WTC11 (cell line): Measurements from ENCODE around the gene PTPRO. TPM values are rescaled to one million over a fixed set of nuclear protein-coding genes. Genes with fewer than 3 reads are reported as not detected.

Experiments used
- ATAC-seq: fragments of 200-7000 bp; cut with Tn5 transposase; 2 replicates; pipeline ENCODE4 v1.10.0; 2021; ENCODE audit warnings: mild to moderate bottlenecking, moderate library complexity
- CTCF ChIA-PET: fragments of 300-600 bp; sonication (Branson Sonifier 250); formaldehyde crosslinking; loops from one replicate; lab custom pipeline; 2021; ENCODE audit warnings: antibody characterized with exemption; lab: Charles Lee
- POLR2A ChIA-PET: fragments of 350-600 bp; sonication (Branson Sonifier 250); formaldehyde crosslinking; loops from one replicate; lab custom pipeline; 2021; ENCODE audit warnings: antibody characterized with exemption; lab: Charles Lee
- DNase-seq: peaks from one replicate; pipeline ENCODE4 v3.0.0; 2021; ENCODE audit warnings: low spot score
- H3K27ac Mint-ChIP-seq: 2 replicates; pipeline ENCODE4 v1.8.0; 2021; ENCODE audit warnings: mixed read lengths
- H3K27me3 Mint-ChIP-seq: 2 replicates; pipeline ENCODE4 v1.8.0; 2021; ENCODE audit warnings: low read depth, mild to moderate bottlenecking, moderate library complexity, mixed read lengths
- H3K36me3 Mint-ChIP-seq: 2 replicates; pipeline ENCODE4 v1.8.0; 2021; ENCODE audit warnings: mixed read lengths
- H3K4me1 Mint-ChIP-seq: 2 replicates; pipeline ENCODE4 v1.8.0; 2022; ENCODE audit warnings: mixed read lengths
- H3K4me3 Mint-ChIP-seq: 2 replicates; pipeline ENCODE4 v1.8.0; 2021; ENCODE audit warnings: mild to moderate bottlenecking, moderate library complexity, mixed read lengths
- H3K9me3 Mint-ChIP-seq: 2 replicates; pipeline ENCODE4 v1.8.0; 2021; ENCODE audit warnings: mixed read lengths
- CTCF ChIP-seq: fragments of 200-600 bp; IDR thresholded peaks from 2 replicates; pipeline ENCODE4 v1.8.0; 2022; ENCODE audit warnings: antibody characterized with exemption
- ELF4 ChIP-seq: sonication (generic); formaldehyde crosslinking; IDR thresholded peaks from 2 replicates; pipeline ENCODE4 v1.8.1; 2022; ENCODE audit warnings: low read depth, mild to moderate bottlenecking, moderate library complexity, missing genetic modification reagents
- FOXJ3 ChIP-seq: sonication (generic); formaldehyde crosslinking; IDR thresholded peaks from 2 replicates; pipeline ENCODE4 v1.9.0; 2021; ENCODE audit warnings: missing genetic modification reagents, mild to moderate bottlenecking, borderline replicate concordance
- FOXP1 ChIP-seq: sonication (generic); formaldehyde crosslinking; IDR thresholded peaks from 2 replicates; pipeline ENCODE4 v1.8.0; 2022; ENCODE audit warnings: missing genetic modification reagents, mild to moderate bottlenecking, moderate library complexity, borderline replicate concordance
- NFE2L1 ChIP-seq: sonication (generic); formaldehyde crosslinking; IDR thresholded peaks from 2 replicates; pipeline ENCODE4 v1.8.1; 2023; ENCODE audit warnings: missing genetic modification reagents
- STAT6 ChIP-seq: sonication (generic); formaldehyde crosslinking; conservative IDR thresholded peaks from 2 replicates; pipeline ENCODE4 v1.8.1; 2023; ENCODE audit warnings: mild to moderate bottlenecking, low read depth, missing genetic modification reagents, moderate library complexity
- TCF7 ChIP-seq: sonication (generic); formaldehyde crosslinking; IDR thresholded peaks from 2 replicates; pipeline ENCODE4 v1.8.0; 2022; ENCODE audit warnings: mild to moderate bottlenecking, low read depth, missing genetic modification reagents, moderate library complexity
- ZBTB43 ChIP-seq: sonication (generic); formaldehyde crosslinking; IDR thresholded peaks from 2 replicates; pipeline ENCODE4 v1.8.1; 2023; ENCODE audit warnings: mild to moderate bottlenecking, missing genetic modification reagents
- ZNF138 ChIP-seq: sonication (generic); formaldehyde crosslinking; conservative IDR thresholded peaks from 2 replicates; pipeline ENCODE4 v1.8.1; 2022; ENCODE audit warnings: mild to moderate bottlenecking, moderate library complexity, missing genetic modification reagents
- ZNF263 ChIP-seq: sonication (generic); formaldehyde crosslinking; IDR thresholded peaks from 2 replicates; pipeline ENCODE4 v1.8.1; 2022; ENCODE audit warnings: low read depth, mild to moderate bottlenecking, moderate library complexity, missing genetic modification reagents
- total RNA-seq: library from RNA; stranded (reverse); gene quantifications from 3 replicates; pipeline ENCODE4 v1.2.3, GENCODE V29; 2021
- TF ChIP-seq, protein P1 (sequence below): sonication (generic); formaldehyde crosslinking; IDR thresholded peaks from 2 replicates; pipeline ENCODE4 v1.8.0; 2022; ENCODE audit warnings: mild to moderate bottlenecking, missing genetic modification reagents

The PTPRO gene
- total RNA-seq, 1 experiment from 2014 or later, result 1.1 TPM

DNA sequence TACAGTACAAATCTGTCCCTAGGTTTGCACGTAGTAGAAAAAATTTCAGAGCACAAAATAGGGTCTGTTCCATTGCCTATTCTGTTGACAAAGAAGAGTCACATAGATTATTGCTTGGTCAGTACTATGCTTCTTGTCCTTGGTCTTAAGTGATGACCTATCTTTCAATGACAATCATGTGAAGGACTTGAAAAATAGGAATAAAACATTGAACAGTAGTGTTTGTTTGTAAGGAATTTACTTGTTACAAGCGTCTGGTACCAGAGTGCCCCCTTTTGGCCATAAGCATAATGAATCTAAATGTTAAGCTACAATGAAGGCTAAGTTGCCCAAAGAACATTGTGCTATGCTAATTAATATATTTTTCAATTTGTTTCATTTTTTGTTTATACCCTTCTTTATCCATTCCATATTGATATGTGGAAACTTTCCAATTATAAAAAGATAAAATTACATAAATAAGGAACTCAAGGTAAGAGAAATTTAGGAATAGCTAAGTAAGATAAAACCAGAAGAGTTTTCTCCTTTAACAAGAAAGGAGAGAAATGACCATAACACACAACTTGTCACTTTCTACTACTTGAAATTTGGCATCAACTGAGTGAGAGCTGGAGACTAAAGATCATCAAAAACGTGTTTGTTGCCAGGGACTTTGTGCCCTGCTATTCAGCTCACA, 262.2 kb downstream of the PTPRO start:
- no peak overlapping the region for H3K4me3 Mint-ChIP-seq
- ATAC-seq (peak; percentile 62; the same call in 1 of the 2 replicates), DNase-seq (no peak)
- no peak overlapping the region for H3K27ac Mint-ChIP-seq
- ChIA-PET CTCF (interaction anchor here (0.5 to 5.0 kb wide), 63 partner anchors 9 to 395 kb away, joined by 3 to 85 read pairs (median 4); partner anchors contain the start of genes EPS8 and RERG), POLR2A (interaction anchor here (0.5 to 1.2 kb wide), 2 partner anchors 40 to 205 kb away, joined by 4 to 7 read pairs; partner anchors contain the start of gene EPS8)
- TF ChIP-seq ELF4 (CRISPR knock-in tag) (no peak), NFE2L1 (CRISPR knock-in tag) (no peak), ZBTB43 (CRISPR knock-in tag) (no peak), CTCF (0 out of 2 replicates have a peak, but pooled peaks have one; percentile 18), TCF7 (CRISPR knock-in tag) (no peak), ZNF138 (no peak)
- H3K4me1 Mint-ChIP-seq, result peaks cover 14% of the 10 kb centered on the region
- no peaks in the 10 kb centered on the region; the same call in none of the 2 replicates for H3K27me3 Mint-ChIP-seq
- peaks cover 15% of the 10 kb centered on the region for H3K36me3 Mint-ChIP-seq
- H3K9me3 Mint-ChIP-seq, result peaks cover 23% of the 10 kb centered on the region

DNA sequence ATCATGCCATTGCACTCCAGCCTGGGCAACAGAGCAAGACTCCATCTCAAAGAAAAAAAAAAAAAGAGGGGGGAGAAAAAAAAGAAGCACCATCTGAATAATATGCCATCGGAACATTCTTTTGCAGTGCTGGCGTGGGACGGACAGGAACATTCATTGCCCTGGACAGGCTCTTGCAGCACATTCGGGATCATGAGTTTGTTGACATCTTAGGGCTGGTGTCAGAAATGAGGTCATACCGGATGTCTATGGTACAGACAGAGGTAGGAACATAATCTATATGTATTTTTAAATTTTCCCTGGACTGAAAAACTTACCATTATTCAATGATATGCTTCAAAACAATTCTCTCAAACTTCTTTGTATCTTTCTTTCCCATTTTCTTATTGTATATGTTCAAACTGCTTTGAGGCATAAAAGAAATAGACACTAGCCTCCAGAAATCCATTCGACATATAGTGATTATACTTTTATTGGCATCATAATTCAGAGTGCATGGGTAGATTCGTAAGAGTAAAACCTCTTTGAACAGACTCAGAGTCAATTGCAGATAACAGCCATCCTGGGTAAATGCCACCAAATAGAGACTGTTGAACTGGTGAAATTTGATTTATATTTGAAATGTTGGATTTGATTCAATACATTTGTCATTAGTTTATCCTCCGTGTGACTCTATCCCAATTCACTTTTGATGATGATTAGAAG, 267.2 kb downstream of the PTPRO start:
- DNase-seq (no peak), ATAC-seq (no peak)
- H3K9me3 Mint-ChIP-seq, result no peaks in the 10 kb centered on the region
- POLR2A ChIA-PET, result no interaction called here
- no peak for TF ChIP-seq STAT6 (CRISPR knock-in tag)
- TF ChIP-seq, all 79 proteins: peak for 0
- H3K36me3 Mint-ChIP-seq, result no peaks in the 10 kb centered on the region
- peak overlapping the region; percentile 65; the same call in 1 of the 2 replicates for H3K4me3 Mint-ChIP-seq
- H3K4me1 Mint-ChIP-seq, result peaks cover 22% of the 10 kb centered on the region
- CTCF ChIA-PET, result interaction anchor here (0.6 to 2.3 kb wide), 10 partner anchors 10 to 321 kb away, joined by 3 to 19 read pairs (median 4); no protein-coding TSS in a partner anchor
- H3K27ac Mint-ChIP-seq, result no peak overlapping the region
- H3K27me3 Mint-ChIP-seq, result peaks cover 5% of the 10 kb centered on the region

GRCh38 chr12:15590180-15590826, 268.0 kb downstream of the PTPRO start:
- no peak overlapping the region for H3K27ac Mint-ChIP-seq
- H3K4me1 Mint-ChIP-seq, result peaks cover 17% of the 10 kb centered on the region
- TF ChIP-seq FOXP1 (CRISPR knock-in tag), result no peak
- TF ChIP-seq, protein P1, sequence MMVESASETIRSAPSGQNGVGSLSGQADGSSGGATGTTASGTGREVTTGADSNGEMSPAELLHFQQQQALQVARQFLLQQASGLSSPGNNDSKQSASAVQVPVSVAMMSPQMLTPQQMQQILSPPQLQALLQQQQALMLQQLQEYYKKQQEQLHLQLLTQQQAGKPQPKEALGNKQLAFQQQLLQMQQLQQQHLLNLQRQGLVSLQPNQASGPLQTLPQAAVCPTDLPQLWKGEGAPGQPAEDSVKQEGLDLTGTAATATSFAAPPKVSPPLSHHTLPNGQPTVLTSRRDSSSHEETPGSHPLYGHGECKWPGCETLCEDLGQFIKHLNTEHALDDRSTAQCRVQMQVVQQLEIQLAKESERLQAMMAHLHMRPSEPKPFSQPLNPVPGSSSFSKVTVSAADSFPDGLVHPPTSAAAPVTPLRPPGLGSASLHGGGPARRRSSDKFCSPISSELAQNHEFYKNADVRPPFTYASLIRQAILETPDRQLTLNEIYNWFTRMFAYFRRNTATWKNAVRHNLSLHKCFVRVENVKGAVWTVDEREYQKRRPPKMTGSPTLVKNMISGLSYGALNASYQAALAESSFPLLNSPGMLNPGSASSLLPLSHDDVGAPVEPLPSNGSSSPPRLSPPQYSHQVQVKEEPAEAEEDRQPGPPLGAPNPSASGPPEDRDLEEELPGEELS (CRISPR knock-in tag), result no peak
- peak; percentile 74 for TF ChIP-seq ZNF263 (CRISPR knock-in tag)
- TF ChIP-seq FOXJ3 (CRISPR knock-in tag), result no peak
- TF ChIP-seq CTCF, result peak; percentile 56
- peak; percentile 93 for ATAC-seq
- peak overlapping the region; percentile 65 for H3K4me3 Mint-ChIP-seq
- H3K9me3 Mint-ChIP-seq, result no peaks in the 10 kb centered on the region
- POLR2A ChIA-PET, result no interaction called here
- CTCF ChIA-PET, result interaction anchor here (0.6 to 2.3 kb wide), 12 partner anchors 9 to 320 kb away, joined by 3 to 19 read pairs (median 3); no protein-coding TSS in a partner anchor
- no peaks in the 10 kb centered on the region for H3K36me3 Mint-ChIP-seq
- DNase-seq, result peak; percentile 16
- peaks cover 5% of the 10 kb centered on the region for H3K27me3 Mint-ChIP-seq
